Panc1 (cell line): Measurements from ENCODE around the gene WDR27. TPM values are rescaled to one million over a fixed set of nuclear protein-coding genes. Genes with fewer than 3 reads are reported as not detected.

ENCODE experiments used
- ATAC-seq: fragments of 200-7000 bp; cut with Tn5 transposase; 2 replicates; pipeline ENCODE4 v1.9.1; 2020; ENCODE audit warnings: mild to moderate bottlenecking, moderate library complexity
- BruUV-seq: library from RNA; stranded (reverse); fragments of 400-500 nt; replicated peaks from 2 replicates; lab custom pipeline; 2021; lab: Mats Ljungman, UMichigan
- CTCF ChIA-PET: fragments of 300-600 bp; sonication (Branson Sonifier 250); formaldehyde crosslinking; loops from one replicate; lab custom pipeline; 2022; ENCODE audit warnings: antibody characterized with exemption; lab: Charles Lee
- POLR2A ChIA-PET: fragments of 300-600 bp; sonication (Branson Sonifier 250); formaldehyde crosslinking; loops from one replicate; lab custom pipeline; 2022; ENCODE audit warnings: antibody characterized with exemption; lab: Charles Lee
- DNase-seq: peaks from one replicate; pipeline ENCODE4 v3.0.0-alpha.2; 2010; ENCODE audit warnings: low read depth, low spot score
- H3K27ac ChIP-seq: 2 replicates; pipeline ENCODE4 v1.5.1; 2011; ENCODE audit warnings: mild to moderate bottlenecking, low read length, inconsistent platforms
- H3K27me3 ChIP-seq: fragments of 200-500 bp; sonication (Bioruptor generic); 2 replicates; pipeline ENCODE4 v1.6.0; 2014; ENCODE audit warnings: low read length, inconsistent platforms; ENCODE audit not compliant: control insufficient read depth, insufficient read depth
- H3K36me3 ChIP-seq: fragments of 200-500 bp; sonication (Bioruptor generic); 2 replicates; pipeline ENCODE4 v1.5.1; 2014; ENCODE audit warnings: inconsistent platforms, mild to moderate bottlenecking, low read length, moderate library complexity; ENCODE audit not compliant: control insufficient read depth, insufficient read depth
- H3K4me1 ChIP-seq: 2 replicates; pipeline ENCODE4 v1.5.1; 2011; ENCODE audit warnings: inconsistent platforms, mild to moderate bottlenecking, low read length, moderate library complexity; ENCODE audit not compliant: control insufficient read depth, insufficient read depth
- H3K4me3 ChIP-seq, 2 experiments: 2 replicates each; pipeline ENCODE4 v1.5.1; 2011 to 2012; ENCODE audit warnings: low read depth in 2 of 2, low read length in 2 of 2, mild to moderate bottlenecking in 2 of 2, inconsistent platforms in 1 of 2, moderate library complexity in 1 of 2
- H3K9me3 ChIP-seq: fragments of 200-500 bp; sonication (Bioruptor generic); 2 replicates; pipeline ENCODE4 v1.5.1; 2014; ENCODE audit warnings: low read depth, mild to moderate bottlenecking, inconsistent platforms, low read length, moderate library complexity; ENCODE audit not compliant: control insufficient read depth, insufficient read depth
- POLR2AphosphoS5 ChIP-seq: IDR thresholded peaks from 2 replicates; pipeline ENCODE4 v1.6.1; 2012; ENCODE audit warnings: mild to moderate bottlenecking, low read depth, low read length, moderate library complexity
- REST ChIP-seq, 2 experiments: IDR thresholded peaks; 2 replicates each; pipeline ENCODE4 v1.6.1; 2011 to 2012; ENCODE audit warnings: low read depth in 2 of 2, control low read depth in 1 of 2, low read length in 1 of 2, mild to moderate bottlenecking in 1 of 2, moderate library complexity in 1 of 2; ENCODE audit not compliant: insufficient read depth in 1 of 2
- SIN3A ChIP-seq: IDR thresholded peaks from 2 replicates; pipeline ENCODE4 v1.6.1; 2012; ENCODE audit warnings: low read depth, mild to moderate bottlenecking, low read length, moderate library complexity, borderline replicate concordance; ENCODE audit not compliant: insufficient read depth
- TCF7L2 ChIP-seq: IDR thresholded peaks from 2 replicates; pipeline ENCODE4 v1.6.1; 2011; ENCODE audit warnings: mild to moderate bottlenecking, low read depth, low read length, inconsistent platforms
- in situ Hi-C: cut with HindIII; loops from 2 replicates; pipeline ENCODE4 v1.10.0; 2016; ENCODE audit warnings: low sequenced_read_pairs, low pct_unique_long_range_greater_than_20kb
- intact Hi-C: fragments of 100-400 bp; cut with micrococcal nuclease; formaldehyde crosslinking; loops from one replicate; pipeline ENCODE4 v1.10.0; 2022; ENCODE audit not compliant: unreplicated experiment
- total RNA-seq: library from RNA; stranded (reverse); gene quantifications from one replicate; pipeline ENCODE4 v1.2.1, GENCODE V29; 2021; ENCODE audit not compliant: unreplicated experiment
- TF ChIP-seq, protein P1 (sequence below): fragments of 450-650 bp; IDR thresholded peaks from 2 replicates; pipeline ENCODE4 v1.5.1; 2017; ENCODE audit warnings: mild to moderate bottlenecking

Gene WDR27
- total RNA-seq, 1 experiment from 2014 or later, result 56.3 TPM

DNA sequence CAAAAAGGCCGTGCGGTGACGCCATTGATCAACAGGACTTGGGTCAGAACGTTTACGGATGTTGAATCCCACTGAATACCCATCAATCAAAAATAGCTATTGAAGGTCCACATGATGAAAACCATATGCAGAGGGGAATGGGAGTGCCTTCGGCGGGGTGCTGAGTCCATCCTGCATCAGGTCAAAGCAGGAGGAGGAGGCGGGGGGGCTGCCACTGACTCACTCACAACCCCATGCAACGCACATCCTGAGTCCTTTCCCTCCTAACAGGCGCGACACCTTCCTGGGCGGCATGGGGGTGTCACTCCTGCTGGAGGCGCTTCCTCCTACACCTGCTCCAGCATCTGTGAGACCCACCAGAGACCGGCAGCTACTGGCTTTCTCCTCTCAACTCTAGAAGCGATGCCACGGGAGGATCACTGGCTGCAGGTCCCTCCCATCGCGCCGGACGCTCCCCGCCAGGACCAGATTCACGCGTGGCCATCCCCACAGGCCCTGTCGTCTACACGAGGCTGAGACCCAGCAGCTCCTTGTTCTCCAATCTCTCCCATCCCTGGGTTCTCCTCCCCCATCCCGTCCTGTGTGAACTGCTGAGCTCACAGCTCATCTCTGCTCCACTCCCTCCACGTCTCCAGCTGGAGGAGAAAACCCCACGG is 277.6 kb downstream of the WDR27 start:
- Histone ChIP-seq H3K9me3 (no peaks in the 10 kb centered on the region; the same call in 1 of the 2 replicates), H3K4me3 (peak overlapping the region; percentile 49 to 58), H3K27ac (peak overlapping the region; percentile 74), H3K36me3 (no peaks in the 10 kb centered on the region), H3K27me3 (no peaks in the 10 kb centered on the region), H3K4me1 (no peaks in the 10 kb centered on the region)
- DNase-seq, result no peak
- CTCF ChIA-PET, result no interaction called here
- TF ChIP-seq TCF7L2 (no peak), POLR2AphosphoS5 (no peak), REST (IDR thresholded peaks at IDR 0.05; ENCODE audit: insufficient read depth in 1 of 2, low read depth in 2 of 2, low read length in 1 of 2) (no peak), SIN3A (no peak)
- TF ChIP-seq, protein P1, sequence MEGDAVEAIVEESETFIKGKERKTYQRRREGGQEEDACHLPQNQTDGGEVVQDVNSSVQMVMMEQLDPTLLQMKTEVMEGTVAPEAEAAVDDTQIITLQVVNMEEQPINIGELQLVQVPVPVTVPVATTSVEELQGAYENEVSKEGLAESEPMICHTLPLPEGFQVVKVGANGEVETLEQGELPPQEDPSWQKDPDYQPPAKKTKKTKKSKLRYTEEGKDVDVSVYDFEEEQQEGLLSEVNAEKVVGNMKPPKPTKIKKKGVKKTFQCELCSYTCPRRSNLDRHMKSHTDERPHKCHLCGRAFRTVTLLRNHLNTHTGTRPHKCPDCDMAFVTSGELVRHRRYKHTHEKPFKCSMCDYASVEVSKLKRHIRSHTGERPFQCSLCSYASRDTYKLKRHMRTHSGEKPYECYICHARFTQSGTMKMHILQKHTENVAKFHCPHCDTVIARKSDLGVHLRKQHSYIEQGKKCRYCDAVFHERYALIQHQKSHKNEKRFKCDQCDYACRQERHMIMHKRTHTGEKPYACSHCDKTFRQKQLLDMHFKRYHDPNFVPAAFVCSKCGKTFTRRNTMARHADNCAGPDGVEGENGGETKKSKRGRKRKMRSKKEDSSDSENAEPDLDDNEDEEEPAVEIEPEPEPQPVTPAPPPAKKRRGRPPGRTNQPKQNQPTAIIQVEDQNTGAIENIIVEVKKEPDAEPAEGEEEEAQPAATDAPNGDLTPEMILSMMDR, result no peak
- POLR2A ChIA-PET, result no interaction called here
- intact Hi-C loops (no loop called here), in situ Hi-C loops (no loop called here)
- BruUV-seq, result no TSS peak
- peak; percentile 15 for ATAC-seq

DNA sequence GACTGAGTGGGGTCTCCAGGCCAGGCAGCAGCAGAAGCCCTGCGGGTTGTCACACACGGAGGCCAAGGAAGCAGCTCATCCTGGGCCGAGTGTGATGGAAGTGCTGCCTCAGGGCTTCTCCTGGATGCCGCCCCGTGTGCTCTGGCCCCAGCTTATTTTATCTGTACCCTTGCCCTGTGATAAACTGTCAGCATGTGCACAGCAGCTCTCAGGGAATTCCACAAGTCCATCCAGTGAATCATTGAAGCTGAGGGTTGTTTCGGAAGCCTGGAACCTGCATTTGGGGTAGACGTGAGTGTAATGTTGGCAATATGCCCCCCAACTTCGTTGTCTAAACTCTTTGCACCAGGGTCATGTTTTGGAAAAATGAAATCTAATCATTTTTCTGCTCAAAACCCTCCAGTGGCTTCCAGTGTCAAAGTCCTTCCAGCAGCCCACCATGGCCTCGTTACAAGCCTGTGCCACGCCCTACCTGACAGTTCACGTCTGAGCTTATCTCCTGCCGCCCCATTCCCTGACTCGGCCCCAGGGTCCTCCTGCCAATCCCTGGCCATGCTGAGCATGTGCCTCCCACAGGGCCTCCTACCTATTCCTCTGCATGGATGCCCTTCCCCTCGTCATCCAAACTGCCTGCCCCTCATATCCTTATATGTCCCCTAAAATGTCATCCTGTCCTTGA is 280.1 kb downstream of the WDR27 start:
- BruUV-seq, result no TSS peak
- no peak for ATAC-seq
- ChIA-PET CTCF (no interaction called here), POLR2A (no interaction called here)
- no peak overlapping the region for H3K27ac ChIP-seq
- in situ Hi-C loops, result no loop called here
- DNase-seq, result no peak
- H3K36me3 ChIP-seq, result no peaks in the 10 kb centered on the region
- no peaks in the 10 kb centered on the region; the same call in 1 of the 2 replicates for H3K9me3 ChIP-seq
- no peak overlapping the region for H3K4me3 ChIP-seq
- no peaks in the 10 kb centered on the region for H3K27me3 ChIP-seq
- no peaks in the 10 kb centered on the region for H3K4me1 ChIP-seq
- no peak for TF ChIP-seq TCF7L2
- TF ChIP-seq POLR2AphosphoS5, result no peak
- no peak for TF ChIP-seq REST (IDR thresholded peaks at IDR 0.05; ENCODE audit: insufficient read depth in 1 of 2, low read depth in 2 of 2, low read length in 1 of 2)
- TF ChIP-seq, protein P1, result no peak
- TF ChIP-seq SIN3A, result no peak
- intact Hi-C loops, result no loop called here
